Measurements from ENCODE around the gene SDK2. TPM values are rescaled to one million over a fixed set of nuclear protein-coding genes. Genes with fewer than 3 reads are reported as not detected.

Gene SDK2
- total and polyA plus RNA-seq, 9 of the 15 experiments (the other 6 are each of a cell fraction or from before 2014, with no cell fraction given), result 0.04 TPM; not detected in 8

DNA sequence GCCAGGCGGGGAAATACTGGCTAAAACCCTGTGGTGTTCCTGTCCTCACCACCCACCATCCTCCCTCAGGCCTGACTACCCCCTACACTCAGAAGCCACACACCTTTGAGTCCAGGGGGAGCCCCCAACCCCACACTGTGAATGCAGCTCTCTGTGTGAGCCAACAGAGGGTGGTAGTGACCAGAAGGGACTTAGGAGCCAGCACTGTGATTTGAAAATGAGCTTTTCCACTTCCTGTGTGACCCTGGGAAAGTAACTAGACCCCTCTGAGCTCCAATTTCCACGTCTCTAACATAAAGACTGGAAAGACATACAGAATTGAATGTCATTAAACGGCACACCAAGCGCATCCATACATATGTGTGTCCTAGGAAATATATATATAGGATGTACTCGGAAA lies 58.7 kb downstream of the SDK2 start (continued):
- TF ChIP-seq, protein P1, sequence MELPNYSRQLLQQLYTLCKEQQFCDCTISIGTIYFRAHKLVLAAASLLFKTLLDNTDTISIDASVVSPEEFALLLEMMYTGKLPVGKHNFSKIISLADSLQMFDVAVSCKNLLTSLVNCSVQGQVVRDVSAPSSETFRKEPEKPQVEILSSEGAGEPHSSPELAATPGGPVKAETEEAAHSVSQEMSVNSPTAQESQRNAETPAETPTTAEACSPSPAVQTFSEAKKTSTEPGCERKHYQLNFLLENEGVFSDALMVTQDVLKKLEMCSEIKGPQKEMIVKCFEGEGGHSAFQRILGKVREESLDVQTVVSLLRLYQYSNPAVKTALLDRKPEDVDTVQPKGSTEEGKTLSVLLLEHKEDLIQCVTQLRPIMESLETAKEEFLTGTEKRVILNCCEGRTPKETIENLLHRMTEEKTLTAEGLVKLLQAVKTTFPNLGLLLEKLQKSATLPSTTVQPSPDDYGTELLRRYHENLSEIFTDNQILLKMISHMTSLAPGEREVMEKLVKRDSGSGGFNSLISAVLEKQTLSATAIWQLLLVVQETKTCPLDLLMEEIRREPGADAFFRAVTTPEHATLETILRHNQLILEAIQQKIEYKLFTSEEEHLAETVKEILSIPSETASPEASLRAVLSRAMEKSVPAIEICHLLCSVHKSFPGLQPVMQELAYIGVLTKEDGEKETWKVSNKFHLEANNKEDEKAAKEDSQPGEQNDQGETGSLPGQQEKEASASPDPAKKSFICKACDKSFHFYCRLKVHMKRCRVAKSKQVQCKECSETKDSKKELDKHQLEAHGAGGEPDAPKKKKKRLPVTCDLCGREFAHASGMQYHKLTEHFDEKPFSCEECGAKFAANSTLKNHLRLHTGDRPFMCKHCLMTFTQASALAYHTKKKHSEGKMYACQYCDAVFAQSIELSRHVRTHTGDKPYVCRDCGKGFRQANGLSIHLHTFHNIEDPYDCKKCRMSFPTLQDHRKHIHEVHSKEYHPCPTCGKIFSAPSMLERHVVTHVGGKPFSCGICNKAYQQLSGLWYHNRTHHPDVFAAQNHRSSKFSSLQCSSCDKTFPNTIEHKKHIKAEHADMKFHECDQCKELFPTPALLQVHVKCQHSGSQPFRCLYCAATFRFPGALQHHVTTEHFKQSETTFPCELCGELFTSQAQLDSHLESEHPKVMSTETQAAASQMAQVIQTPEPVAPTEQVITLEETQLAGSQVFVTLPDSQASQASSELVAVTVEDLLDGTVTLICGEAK (IDR thresholded peaks at IDR 0.05), result no peak
- TF ChIP-seq, protein P1 (CRISPR knock-in tag; IDR thresholded peaks at IDR 0.05), result no peak
- no peak for TF ChIP-seq MCM7 (IDR thresholded peaks at IDR 0.05)
- TF ChIP-seq, protein P2, sequence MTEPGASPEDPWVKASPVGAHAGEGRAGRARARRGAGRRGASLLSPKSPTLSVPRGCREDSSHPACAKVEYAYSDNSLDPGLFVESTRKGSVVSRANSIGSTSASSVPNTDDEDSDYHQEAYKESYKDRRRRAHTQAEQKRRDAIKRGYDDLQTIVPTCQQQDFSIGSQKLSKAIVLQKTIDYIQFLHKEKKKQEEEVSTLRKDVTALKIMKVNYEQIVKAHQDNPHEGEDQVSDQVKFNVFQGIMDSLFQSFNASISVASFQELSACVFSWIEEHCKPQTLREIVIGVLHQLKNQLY (CRISPR knock-in tag; conservative IDR thresholded peaks at IDR 0.05), result no peak

All from K562 (cell line).